ENCODE measurements around the gene ENTPD6.

- TF ChIP-seq CTCF (IDR thresholded peaks at IDR 0.05) (no peak), POLR2A (IDR thresholded peaks at IDR 0.05) (no peak)
Measured at GRCh38 chr20:25271486-25272222, 76.1 kb downstream of the ENTPD6 start.

Data from breast epithelium (tissue), 3 donors.